ENCODE data around the gene DDX24. TPM values are rescaled to one million over a fixed set of nuclear protein-coding genes. Genes with fewer than 3 reads are reported as not detected.

The DDX24 gene
- total RNA-seq, 1 donor from 2014 or later, result 206 TPM

DNA sequence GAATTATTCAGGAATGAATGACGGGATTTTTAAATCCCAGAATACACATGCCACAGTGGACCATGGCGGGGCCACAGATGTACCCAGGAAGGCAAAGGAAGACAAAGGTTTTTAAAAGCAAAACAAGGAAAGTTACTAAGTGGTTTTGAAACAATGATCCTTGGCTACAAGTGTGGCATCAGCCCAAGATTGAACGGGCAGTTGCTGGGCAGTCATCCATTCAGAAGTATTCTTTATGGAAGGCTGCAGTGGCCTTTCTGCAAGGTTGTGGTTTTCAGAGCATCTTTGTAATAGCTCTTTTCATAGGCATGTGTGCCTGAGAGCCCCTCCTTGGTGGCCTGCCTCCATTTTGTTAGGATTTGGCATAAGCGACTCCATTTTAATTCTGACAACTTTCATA, 16.1 kb upstream of the DDX24 start:
- Histone ChIP-seq H3K27me3 (ENCODE audit: insufficient read depth, low read length) (no peaks in the 10 kb centered on the region), H3K4me2 (ENCODE audit: low read length) (no peak overlapping the region), H3K79me2 (ENCODE audit: insufficient read depth, low read length) (no peaks in the 10 kb centered on the region), H3K27ac (ENCODE audit: low read depth, low read length) (no peak overlapping the region), H3K36me3 (ENCODE audit: insufficient read depth, low read length) (no peaks in the 10 kb centered on the region), H2AFZ (ENCODE audit: low read depth, low read length) (no peak overlapping the region), H4K20me1 (ENCODE audit: insufficient read depth, low read length) (peaks cover 8% of the 10 kb centered on the region), H3K4me3 (ENCODE audit: insufficient read depth, low read depth, low read length) (no peak overlapping the region), H3K9me3 (ENCODE audit: insufficient read depth, low read depth, low read length) (no peaks in the 10 kb centered on the region), H3K4me1 (ENCODE audit: insufficient read depth, low read length) (peaks cover 10% of the 10 kb centered on the region), H3K9ac (ENCODE audit: low read length) (no peak overlapping the region)
- Mint-ChIP-seq H3K9me3 (ENCODE audit: unreplicated experiment) (no peaks in the 10 kb centered on the region), H3K27ac (ENCODE audit: unreplicated experiment) (no peak overlapping the region), H3K4me1 (ENCODE audit: low read depth, unreplicated experiment) (peaks cover 14% of the 10 kb centered on the region), H3K4me3 (ENCODE audit: unreplicated experiment) (no peak overlapping the region), H3K36me3 (ENCODE audit: low read depth, unreplicated experiment) (peaks cover 15% of the 10 kb centered on the region), H3K27me3 (ENCODE audit: low read depth, unreplicated experiment) (no peaks in the 10 kb centered on the region)
- no peak for TF ChIP-seq EZH2 (IDR thresholded peaks at IDR 0.05; ENCODE audit: insufficient read depth, low read length)
- TF ChIP-seq, protein P1, sequence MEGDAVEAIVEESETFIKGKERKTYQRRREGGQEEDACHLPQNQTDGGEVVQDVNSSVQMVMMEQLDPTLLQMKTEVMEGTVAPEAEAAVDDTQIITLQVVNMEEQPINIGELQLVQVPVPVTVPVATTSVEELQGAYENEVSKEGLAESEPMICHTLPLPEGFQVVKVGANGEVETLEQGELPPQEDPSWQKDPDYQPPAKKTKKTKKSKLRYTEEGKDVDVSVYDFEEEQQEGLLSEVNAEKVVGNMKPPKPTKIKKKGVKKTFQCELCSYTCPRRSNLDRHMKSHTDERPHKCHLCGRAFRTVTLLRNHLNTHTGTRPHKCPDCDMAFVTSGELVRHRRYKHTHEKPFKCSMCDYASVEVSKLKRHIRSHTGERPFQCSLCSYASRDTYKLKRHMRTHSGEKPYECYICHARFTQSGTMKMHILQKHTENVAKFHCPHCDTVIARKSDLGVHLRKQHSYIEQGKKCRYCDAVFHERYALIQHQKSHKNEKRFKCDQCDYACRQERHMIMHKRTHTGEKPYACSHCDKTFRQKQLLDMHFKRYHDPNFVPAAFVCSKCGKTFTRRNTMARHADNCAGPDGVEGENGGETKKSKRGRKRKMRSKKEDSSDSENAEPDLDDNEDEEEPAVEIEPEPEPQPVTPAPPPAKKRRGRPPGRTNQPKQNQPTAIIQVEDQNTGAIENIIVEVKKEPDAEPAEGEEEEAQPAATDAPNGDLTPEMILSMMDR (IDR thresholded peaks at IDR 0.05; ENCODE audit: insufficient read depth, low read depth, low read length), result no peak
- DNase-seq (ENCODE audit: low read depth) (no peak), FAIRE-seq (no peak)

- no peak overlapping the region for H3K4me3 ChIP-seq (ENCODE audit: insufficient read depth, low read depth, low read length)
Observed at GRCh38 chr14:94093418-94093817, 12.4 kb upstream of the DDX24 start.

GRCh38 chr14:94089479-94089878, 8.5 kb upstream of the DDX24 start:
- no peak overlapping the region for H3K9ac ChIP-seq (ENCODE audit: low read length)
- no peak overlapping the region for H3K4me3 ChIP-seq (ENCODE audit: insufficient read depth, low read depth, low read length)
- no peak overlapping the region for H3K27ac ChIP-seq (ENCODE audit: low read depth, low read length)
- H3K4me2 ChIP-seq (ENCODE audit: low read length), result peak overlapping the region; percentile 36
- no peaks in the 10 kb centered on the region for H3K9me3 ChIP-seq (ENCODE audit: insufficient read depth, low read depth, low read length)
- no peak for TF ChIP-seq EZH2 (IDR thresholded peaks at IDR 0.05; ENCODE audit: insufficient read depth, low read length)
- TF ChIP-seq, protein P1 (IDR thresholded peaks at IDR 0.05; ENCODE audit: insufficient read depth, low read depth, low read length), result no peak
- no peak overlapping the region for H2AFZ ChIP-seq (ENCODE audit: low read depth, low read length)
- peaks cover 17% of the 10 kb centered on the region for H3K4me1 ChIP-seq (ENCODE audit: insufficient read depth, low read length)
- no peaks in the 10 kb centered on the region for H3K27me3 Mint-ChIP-seq (ENCODE audit: low read depth, unreplicated experiment)
- peak; percentile 67 for FAIRE-seq
- H4K20me1 ChIP-seq (ENCODE audit: insufficient read depth, low read length), result peaks cover 4% of the 10 kb centered on the region
- H3K36me3 Mint-ChIP-seq (ENCODE audit: low read depth, unreplicated experiment), result peaks cover 3% of the 10 kb centered on the region
- no peak overlapping the region for H3K4me3 Mint-ChIP-seq (ENCODE audit: unreplicated experiment)
- H3K27ac Mint-ChIP-seq (ENCODE audit: unreplicated experiment), result no peak overlapping the region
- no peaks in the 10 kb centered on the region for H3K9me3 Mint-ChIP-seq (ENCODE audit: unreplicated experiment)
- DNase-seq (ENCODE audit: low read depth), result peak; percentile 34
- H3K36me3 ChIP-seq (ENCODE audit: insufficient read depth, low read length), result no peaks in the 10 kb centered on the region
- peaks cover 18% of the 10 kb centered on the region for H3K4me1 Mint-ChIP-seq (ENCODE audit: low read depth, unreplicated experiment)
- H3K79me2 ChIP-seq (ENCODE audit: insufficient read depth, low read length), result no peaks in the 10 kb centered on the region
- H3K27me3 ChIP-seq (ENCODE audit: insufficient read depth, low read length), result no peaks in the 10 kb centered on the region

More at GRCh38 chr14:94093418-94093817, 12.4 kb upstream of the DDX24 start:
- no peaks in the 10 kb centered on the region for H3K27me3 Mint-ChIP-seq (ENCODE audit: low read depth, unreplicated experiment)
- Histone ChIP-seq H3K36me3 (ENCODE audit: insufficient read depth, low read length) (no peaks in the 10 kb centered on the region), H3K79me2 (ENCODE audit: insufficient read depth, low read length) (no peaks in the 10 kb centered on the region), H3K9me3 (ENCODE audit: insufficient read depth, low read depth, low read length) (no peaks in the 10 kb centered on the region), H3K27ac (ENCODE audit: low read depth, low read length) (no peak overlapping the region), H3K9ac (ENCODE audit: low read length) (no peak overlapping the region), H3K4me1 (ENCODE audit: insufficient read depth, low read length) (peaks cover 11% of the 10 kb centered on the region), H4K20me1 (ENCODE audit: insufficient read depth, low read length) (no peaks in the 10 kb centered on the region), H2AFZ (ENCODE audit: low read depth, low read length) (no peak overlapping the region), H3K27me3 (ENCODE audit: insufficient read depth, low read length) (no peaks in the 10 kb centered on the region), H3K4me2 (ENCODE audit: low read length) (no peak overlapping the region)
- DNase-seq (ENCODE audit: low read depth) (no peak), FAIRE-seq (no peak)
- no peak overlapping the region for H3K27ac Mint-ChIP-seq (ENCODE audit: unreplicated experiment)
- H3K4me1 Mint-ChIP-seq (ENCODE audit: low read depth, unreplicated experiment), result peaks cover 18% of the 10 kb centered on the region
- no peak for TF ChIP-seq EZH2 (IDR thresholded peaks at IDR 0.05; ENCODE audit: insufficient read depth, low read length)
- TF ChIP-seq, protein P1 (IDR thresholded peaks at IDR 0.05; ENCODE audit: insufficient read depth, low read depth, low read length), result no peak
- H3K4me3 Mint-ChIP-seq (ENCODE audit: unreplicated experiment), result no peak overlapping the region
- peaks cover 8% of the 10 kb centered on the region for H3K36me3 Mint-ChIP-seq (ENCODE audit: low read depth, unreplicated experiment)
- no peaks in the 10 kb centered on the region for H3K9me3 Mint-ChIP-seq (ENCODE audit: unreplicated experiment)
